HG03196 (cell line): Measurements from ENCODE around the gene NUP153.

Source experiments
- ATAC-seq: cut with Tn5 transposase; IDR thresholded peaks from one replicate; pipeline ENCODE4 v1.9.1; 2021; ENCODE audit not compliant: unreplicated experiment

NUP153 gene

GRCh38 chr6:17574866-17575560, 131.7 kb downstream of the NUP153 start:
- no peak for ATAC-seq

- no peak for ATAC-seq
Measured at GRCh38 chr6:17565399-17565798, 141.3 kb downstream of the NUP153 start.
